ENCODE measurements around the gene POU3F3.
A peak's percentile ranks its signal among the peaks of the same experiment; 100 is the strongest.

POU3F3 gene

DNA sequence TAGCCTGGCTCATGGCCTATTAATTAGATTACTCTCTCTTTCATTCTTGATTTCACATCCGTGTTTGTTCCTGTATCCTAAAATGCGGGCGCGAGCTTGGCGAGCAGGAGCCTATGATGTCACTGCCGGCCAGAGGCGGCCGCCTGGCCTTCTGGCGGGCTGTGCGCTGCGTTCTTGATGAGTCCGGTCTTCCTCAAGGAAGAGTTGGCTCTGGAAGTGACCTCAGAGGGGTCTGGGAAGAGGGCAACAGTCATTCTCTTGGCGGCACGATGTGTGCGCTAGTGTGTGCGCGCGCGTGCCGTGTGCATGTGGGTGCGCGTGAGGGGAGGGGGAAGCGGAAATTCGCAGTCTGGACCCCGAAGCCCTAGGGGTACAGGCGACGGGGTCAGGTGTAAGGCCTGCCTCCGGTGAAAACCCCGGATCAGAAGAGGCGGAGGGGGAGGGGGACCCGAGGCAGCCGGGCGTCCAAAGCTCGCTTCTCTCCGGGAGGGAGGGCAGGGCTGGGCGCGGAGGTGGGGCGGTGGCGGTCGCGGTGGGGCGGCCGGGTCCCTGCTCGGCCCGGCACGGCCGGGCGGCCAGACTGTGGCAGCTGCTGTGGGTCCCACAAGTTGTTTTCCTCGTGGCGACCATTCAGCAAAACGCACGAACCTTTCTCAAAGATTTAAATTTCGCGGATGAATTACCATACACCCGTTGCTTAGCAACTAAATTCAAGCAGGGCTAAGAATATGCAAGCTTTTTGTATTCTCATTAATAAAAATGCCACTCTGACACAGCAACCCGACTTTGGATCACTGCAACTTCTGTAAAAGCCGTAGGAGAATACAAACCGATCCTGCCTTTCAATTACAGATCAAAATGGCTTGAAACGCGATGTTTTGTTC is 8.4 kb downstream of the POU3F3 start:
- no peak for DNase-seq

DNA sequence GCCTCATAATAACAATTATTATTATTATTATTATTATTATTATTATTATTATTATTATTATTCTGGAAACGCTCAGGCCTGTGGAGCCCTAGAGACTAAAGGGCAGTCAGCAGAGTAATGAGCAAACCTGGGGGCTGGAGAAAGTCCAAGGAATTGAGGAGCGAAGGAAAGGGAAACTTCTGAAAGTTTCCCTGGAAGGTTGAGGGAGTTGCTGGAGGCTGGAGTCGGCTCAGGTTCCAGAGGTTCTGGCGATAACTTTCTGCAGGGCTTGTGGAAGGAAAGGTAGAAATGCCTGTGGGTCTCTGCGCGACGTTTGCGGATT is 9.2 kb downstream of the POU3F3 start:
- DNase-seq: no peak

DNA sequence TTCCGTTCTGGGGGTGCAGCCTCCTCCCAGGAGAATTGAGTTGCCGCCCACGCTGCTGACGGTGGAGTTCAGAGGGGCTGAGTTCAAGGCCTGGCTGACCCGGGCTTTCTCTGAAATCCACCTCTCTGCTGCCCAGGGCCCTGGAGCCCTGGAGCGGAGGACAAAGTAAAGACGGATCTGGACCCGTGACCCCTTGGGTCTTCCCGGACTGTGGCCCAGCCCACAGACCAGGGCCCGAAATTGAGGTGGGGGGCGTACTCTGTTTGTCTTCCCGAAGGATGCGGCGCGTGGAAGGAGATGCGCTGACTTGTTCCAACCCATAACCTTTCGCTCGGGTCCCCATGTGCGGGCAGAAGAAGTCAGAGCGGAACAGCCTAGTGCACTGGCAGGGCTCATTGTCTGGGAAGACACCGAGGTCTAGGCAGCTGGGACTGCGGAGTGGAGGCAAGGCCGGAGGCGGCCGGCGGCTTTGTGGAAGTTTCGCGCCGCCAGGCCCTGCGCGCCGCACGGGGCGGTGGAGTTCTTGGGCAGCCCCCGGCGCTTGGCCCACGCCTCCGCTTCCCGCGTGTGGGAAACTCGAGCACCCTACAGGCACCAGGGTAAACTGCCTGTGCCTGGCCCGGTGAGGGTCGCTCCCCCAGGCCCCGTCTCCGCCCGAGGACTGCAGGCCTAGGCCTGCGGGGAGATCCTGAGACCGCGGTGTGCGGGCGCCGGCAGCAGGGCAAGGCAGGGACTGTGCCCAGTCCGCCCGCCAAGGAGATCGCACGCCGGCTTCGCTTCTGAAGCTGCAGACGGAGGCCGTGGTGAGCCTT is 9.8 kb downstream of the POU3F3 start:
- no peak for DNase-seq

DNA sequence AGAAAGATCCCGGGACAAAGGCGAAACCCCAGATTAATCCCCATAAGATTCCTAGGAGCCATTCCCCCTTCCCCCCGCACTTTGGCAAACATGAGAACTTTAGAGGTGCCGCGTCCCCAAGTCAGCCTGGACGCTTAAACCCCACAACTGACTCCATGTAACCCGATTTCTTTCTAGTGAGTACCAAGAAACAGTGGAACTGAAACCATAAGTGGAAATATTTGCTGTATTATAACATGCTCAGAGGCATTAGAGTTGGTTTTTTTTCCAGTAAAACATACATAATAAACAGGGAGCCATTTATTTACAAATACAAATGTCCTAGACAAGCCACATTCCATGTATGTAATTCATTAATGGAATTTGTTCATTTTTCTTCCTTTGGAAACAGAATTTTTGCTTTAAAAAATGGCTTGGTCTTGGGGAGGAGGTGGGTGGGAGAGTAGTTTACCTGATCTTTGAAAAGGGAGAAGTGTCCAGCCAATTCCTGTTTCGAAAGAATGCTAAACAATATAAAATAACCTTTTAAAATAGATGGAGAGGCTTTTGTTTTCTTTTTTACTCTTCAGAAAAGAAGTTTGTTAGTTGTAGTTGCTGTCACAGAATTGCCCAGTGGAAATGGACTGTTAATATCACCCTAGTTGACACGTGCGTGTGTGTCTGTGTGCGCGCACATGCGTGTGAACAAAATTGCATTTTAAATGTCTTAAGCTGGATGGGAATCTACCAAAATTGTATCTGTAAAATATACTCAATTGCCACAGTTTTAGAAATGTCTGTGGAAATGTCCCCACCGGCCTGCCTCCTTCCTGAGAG is 10.6 kb downstream of the POU3F3 start:
- DNase-seq: no peak

DNA sequence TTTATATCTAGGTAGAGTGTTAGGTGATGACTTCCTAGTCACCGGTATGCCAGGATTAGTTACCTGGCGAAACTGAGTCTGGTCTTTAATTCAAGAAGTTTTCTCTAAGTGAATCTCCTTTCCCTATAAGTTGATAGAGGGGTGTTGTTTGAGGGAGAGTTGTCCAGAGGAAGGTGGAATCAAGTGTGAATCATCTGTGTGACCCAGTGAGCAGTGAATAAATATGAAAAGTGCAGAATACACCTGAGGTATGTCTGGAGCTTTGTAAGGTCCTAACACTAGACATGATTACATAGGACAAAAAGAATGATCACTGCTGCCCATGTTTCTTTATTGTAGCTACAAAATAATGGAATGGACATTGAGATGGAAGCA is 11.2 kb downstream of the POU3F3 start:
- no peak for DNase-seq

DNA sequence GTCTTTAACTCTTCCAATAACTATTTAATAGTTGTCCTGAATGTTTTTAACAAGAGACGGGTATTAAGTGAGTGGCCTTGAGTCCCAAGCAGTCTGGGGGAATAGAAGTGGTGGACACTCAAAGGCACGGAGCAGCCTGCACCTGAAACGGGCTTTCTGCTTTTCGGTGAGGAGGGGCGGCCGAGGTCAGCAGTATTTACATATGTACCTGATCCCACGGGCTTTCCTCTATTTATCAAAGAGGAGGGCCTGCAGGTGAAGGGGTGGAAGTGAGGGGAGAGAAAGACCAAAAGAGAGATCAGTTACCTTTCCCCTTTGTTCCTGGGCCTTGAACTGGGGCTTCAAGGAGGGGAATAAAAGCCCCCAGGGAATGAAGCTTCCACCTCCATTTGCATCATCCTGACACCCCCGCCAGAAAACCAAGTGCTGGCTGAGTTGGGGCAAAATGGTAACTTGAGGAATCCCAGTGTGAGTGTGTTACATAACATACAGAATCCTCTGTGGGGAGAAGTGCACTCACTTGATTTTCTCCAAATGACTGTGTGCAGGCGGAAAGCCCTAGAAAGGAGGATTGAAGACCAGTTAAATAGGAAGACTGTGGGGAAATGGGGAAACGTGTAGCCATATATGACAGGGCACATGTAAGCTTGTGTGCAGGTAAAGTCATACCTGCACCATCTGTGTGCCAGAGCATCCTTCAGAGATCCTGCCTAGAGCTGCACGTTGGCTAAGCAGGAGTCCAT is 12.4 kb downstream of the POU3F3 start:
- no peak for DNase-seq

DNA sequence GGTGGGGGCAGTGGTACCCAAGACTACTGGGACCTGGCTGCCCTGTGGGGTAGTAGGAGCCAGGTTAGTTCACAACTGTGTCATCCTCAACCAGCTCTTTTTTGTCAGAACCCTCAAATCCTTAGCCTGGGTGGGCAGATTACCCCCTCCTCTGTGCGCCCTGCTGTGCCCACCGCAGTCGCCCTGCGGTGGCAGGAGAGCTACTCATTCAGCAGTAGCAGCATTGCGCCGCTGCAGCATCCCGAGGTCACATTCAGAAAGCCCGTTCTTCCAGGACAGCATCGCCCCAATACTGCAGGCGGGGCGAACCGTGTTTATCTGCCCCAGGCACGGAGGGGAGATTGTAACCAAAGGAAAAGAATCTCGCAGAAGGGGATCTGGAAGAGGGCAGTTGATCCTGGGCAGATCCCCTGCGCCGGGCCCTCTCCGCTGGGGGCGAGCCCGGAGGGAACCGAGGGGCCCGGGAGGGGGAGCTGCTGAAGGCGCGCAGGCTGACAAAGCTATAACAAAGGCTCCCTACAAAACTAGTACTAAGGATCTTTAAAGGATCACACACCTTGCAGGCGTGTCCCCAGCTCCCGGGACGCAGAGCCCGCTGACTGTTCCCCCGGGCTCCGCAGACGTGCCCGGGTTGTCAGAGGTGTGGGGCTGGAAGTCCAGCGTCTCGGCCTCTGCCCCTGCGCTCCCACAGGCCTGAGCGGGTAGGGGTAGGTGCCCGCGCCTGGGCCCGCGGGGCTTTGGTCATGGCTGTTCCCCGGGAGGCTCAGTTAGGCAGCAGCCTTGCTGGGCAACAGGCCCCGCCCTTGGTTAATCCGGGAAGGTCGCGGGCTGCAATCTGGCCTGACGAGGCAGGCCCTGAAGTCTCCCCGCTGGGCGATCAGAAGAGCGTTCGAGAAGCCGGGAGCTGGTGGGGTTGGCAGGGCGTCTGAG is 13.2 kb downstream of the POU3F3 start:
- DNase-seq: no peak

DNA sequence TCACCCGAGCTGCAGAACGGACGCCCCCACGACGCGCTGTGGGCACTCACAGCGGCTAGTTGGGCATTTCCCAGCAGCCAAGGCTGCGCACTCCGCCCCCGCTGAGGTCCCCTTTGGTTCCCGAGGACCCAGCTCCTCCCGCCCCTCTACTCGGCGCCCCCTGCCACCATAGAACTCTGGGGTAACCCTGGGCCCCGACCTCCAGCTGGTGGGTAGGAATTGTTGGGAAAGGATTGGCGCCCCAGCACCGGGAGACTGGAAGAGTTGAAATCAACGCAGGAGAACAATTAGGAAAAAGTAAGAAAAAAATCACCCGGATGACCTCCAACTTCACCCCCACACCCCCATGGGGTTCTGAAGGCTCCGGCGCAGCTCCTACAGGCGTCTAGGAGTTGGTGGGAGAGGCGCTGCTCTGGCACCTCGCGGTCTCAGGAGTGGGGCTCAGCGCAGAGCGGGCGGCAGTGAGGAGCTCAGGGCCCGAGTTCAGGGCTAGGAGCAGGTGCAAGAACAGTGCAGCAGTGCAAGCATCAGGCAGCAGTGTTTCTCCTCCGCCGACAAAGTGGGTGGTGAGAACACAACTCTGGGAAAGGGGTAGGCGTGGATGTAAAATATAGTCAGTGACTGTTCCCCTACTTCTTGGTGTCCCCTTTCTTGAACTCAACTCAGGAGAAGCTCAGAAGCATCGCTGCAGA is 14.0 kb downstream of the POU3F3 start:
- peak in 1 of 2 donors; percentile 43 for DNase-seq

DNA sequence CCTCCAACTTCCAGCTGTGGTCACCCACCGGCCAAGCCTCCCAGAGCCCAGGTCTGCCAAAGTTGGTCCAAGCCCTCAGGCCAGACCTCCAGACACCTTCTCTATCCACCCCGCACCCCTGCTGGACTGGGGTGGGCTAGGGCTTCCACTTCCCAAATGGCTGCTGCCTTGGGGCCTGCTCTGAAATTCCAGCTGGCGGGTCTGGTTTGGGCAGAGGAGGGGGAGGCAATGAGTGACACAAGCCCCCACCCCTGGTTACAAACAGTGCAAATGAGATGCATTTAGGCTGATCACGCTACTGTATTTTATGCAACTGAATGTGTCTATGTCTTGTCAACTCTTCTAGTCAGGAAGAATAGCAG is 14.6 kb downstream of the POU3F3 start:
- no peak for DNase-seq

DNA sequence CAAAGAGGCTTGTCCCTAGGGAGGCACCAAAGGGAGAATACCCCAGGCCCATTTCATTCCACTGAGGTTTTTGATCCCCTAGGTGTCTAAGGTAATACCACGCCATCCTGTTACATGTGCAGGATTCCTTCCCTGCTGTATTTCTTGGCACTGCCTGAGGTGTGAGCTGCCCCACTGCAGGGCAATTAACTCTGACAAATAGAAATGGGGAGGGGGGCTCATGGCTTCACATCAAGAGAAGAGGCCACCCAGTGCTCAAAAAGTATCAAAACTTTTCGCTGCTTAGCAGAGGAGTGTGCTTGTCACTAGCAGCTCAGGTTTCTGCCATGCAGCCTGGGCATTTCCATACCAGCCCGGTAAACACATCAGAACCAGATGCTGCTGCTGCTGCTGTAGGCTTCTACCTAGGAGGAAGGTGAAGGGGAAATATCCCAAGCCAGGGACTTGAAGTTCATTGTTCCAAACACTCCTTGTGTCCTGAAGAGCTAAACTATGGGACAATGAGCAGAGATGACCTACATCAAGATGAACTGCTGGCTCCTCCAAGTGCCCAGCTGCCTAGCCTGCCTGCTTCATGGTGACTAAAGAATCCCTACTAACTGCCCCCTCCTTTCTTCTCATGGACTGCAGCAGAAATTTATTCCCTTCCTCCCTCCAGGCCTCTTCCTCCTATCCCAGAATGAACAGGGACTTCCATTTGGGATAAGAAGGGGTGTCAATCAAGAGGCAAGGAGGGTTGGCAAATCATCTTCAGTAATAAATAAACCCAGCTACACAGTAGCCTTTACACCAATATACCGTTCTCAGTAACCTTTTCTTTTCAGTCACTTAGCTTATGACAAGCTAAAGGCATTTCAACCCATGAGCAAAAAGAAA is 16.4 kb downstream of the POU3F3 start:
- DNase-seq: no peak

DNA sequence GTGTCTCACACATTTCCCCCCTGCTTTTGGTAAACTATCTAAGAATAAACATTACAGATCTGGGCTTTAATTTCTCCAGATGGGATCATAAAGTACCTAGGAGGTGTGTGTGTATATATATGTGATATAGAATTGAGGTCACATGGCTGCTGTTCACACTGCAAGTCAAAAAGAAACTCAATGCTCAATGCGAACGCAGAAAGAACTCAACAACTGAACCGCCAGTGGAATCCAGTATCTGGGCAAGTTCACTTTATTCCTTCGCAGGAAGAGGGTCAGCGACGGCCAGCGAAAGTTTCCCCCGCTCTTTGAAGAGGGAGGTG is 17.7 kb downstream of the POU3F3 start:
- no peak for DNase-seq

DNA sequence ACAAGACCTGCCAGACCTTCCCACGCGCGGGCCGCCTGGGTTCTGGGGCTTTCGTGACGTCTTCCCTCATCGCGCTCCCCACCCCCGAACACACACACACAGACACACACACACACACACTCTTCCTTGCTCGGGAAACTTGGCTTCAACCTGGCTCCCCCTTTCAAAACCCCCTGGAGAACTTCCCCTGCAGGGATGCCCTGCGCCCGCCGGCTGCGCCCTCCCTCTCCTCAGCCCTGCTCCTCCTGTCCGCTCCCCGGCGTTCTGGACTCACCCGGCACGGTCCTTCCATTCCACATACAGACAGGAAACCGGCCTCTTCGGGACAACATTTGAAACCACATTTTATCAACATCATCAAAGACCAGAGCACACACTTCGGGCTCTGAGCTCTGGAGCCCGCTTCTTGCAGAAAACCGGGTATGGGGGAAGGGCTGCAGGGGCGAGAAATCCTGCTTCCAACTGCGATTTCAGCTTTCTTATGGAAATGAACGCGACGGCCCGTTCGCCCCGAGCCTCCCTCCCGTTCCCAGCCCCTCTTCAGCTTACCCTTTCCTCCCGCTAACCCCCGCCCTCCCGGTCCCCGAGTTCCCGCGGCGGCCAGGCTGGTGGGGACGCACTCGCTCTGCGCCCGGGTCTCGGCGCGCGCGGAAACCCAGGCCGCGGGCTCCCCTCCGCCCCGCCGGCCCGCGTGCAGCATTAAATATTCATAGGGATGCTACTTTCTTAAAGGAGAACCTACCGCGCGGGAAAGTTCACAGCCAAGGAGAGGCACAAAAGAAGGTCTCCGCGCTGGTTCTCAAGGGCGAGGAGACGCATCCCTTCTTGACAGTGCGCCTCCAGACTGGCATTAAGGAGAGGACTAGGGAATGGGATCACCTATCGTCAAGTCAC is 18.3 kb downstream of the POU3F3 start:
- DNase-seq: no peak

DNA sequence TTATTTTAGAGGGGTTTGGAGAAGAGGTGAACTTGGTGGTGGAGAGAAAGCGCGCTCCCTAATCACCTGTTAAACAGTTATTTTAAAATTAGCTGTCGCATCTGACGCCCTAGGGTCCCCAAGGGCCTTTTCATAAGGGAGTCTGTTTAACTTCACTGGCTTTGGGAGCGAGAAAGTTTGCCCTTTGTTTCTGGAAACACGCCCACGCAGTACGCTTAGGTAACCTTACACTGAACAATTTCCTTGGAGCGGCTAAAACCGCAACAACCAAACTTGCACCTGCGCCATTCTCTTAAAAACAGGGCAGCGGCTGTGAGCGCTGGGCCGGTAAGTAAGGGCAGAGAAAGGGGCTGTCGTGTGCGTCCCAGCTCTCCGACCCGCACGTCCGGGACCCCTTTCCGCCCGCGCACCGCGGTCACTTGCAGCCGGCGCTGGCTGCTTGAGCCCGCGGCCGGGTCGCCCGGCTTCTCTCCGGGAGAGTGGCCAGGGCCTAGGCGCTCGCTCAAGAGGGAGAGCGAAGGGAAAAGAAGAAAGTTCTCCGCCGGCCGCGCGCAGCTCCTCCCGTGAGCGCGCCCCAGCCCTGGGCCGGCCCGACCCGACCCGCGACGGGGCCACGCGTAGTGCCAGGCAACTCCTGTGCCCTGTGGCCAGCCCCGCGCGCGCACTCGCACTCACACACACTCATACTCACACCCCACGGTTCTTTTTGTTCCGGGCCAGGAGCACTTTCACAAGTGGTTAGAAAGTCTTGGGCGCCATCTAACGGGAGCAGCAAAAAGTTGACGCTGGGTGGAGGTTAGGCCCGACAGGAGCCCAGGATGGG is 19.2 kb downstream of the POU3F3 start:
- peak; percentile 56 to 85 for DNase-seq

DNA sequence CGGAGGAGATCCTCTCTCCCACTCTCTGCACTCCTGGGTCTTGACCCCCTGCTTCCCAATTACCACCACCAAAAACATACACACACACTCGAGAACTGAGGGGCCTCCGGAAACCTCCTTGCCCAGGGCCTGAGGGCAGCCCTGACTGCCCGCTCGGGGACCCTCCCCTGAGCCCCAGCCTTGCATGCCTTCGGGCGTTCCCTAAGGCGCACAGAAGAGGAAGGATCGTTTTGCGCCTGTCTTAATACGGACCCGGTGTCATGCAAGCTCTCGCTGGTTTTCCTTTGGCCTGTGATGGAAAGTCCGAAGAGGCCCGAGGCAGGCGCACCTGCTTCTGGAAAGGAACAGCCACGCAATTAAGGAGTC is 19.8 kb downstream of the POU3F3 start:
- DNase-seq: no peak

DNA sequence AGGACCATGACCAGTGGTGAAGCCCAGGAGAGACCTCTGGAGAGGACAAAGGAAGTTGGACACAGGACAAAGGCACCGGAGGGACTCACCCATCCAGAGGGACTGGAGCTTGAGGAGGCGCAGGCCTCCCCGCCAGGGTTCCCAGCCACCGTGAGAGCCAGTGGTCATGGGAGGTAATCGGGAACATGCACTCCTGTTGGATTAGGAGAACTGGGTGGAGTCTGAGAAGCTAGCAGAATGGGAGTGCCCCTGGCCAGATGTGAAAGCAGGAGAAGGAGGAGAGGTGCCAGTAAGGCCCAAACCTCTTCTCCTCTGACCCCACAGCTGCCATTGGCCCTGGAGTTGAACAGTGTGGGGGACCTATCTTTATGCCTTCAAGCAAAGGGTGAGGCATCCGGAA is 20.3 kb downstream of the POU3F3 start:
- DNase-seq: no peak

DNA sequence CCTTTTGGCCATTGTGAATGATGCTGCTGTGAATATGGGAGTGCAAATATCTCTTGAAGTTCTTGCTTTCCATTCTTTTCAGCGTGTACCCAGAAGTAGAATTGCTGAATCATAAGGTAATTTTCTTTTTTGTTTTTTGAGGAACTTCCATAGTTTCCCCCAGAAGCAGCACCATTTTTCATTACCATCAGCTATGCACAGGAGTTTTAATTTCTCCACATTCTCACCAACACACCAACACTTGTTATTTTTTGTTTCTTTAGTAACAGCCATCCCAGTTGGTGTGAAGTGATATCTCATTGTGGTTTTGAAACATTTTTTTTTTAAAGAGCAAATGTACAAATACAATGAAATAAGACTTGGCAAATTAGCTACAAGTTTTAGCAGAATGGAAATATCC is 21.3 kb downstream of the POU3F3 start:
- DNase-seq: no peak

DNA sequence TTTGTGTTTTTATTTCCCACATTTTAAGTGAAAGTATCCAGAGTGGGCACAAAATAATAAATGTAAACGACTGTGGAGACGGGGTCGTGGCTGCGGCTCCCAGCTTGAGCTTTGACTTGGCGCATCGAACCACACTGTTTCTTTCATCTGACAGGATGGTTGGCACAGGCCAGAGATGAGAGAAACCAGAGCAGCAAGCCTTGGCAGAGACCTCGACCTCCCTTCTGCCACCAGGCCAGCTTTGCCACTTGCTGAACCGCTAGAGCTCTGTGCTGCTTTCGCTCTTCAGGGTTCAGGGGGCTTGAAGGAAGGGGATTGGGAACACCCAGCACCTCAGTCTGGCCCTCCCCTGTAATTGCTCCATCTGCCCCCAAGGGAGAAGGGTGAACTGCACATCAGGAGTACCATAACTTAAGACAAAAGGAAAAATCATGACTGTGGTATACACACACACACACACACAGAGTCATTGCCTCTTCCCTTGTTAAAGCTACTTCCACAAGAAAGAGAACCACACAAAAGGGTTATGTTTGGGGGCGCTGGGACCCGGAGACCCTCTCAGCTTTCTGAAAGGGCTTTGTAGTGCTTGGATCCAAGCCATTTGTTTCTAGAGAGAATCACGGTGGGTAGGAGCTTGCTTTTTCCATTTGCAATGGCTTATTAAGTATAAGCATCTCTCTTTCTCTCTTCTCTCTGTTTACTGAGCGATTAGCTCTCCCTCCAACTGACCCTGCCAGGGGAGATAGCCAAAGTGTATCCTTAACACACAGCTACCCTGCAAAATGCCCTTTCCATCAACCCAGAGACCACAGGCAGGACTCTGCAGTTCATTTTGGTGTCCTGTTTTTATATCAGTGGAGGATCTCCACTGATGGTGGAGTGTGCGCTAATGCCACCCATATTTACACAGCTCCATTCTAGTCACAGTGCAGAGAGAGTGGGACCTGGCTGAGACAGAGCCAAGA is 23.0 kb downstream of the POU3F3 start:
- DNase-seq: no peak

Measured in inflammatory macrophage treated with lipopolysaccharide for 1 hour (primary cell).